ENCODE measurements around the gene TSHZ2. TPM values are rescaled to one million over a fixed set of nuclear protein-coding genes. Genes with fewer than 3 reads are reported as not detected.

The TSHZ2 gene
- total RNA-seq, 1 donor from 2014 or later: 1.6 TPM

DNA sequence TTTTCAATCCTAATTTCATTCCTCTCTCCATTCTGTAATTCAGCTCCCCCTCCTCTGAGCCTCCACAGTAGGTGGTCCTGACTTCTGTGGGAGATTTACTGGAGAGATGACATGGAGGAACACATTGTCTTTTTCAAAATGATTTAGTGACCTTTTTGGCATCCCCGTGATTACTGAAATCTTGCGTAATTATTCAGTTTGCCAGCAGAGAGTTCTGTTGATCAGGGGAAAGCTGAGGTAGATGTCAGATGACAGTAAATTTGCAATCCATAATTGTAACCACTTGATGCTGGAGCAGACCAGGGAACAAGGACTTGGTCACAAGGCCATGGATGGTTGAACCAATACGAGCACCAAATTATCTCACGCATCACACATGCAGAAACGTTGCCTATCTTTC is 302.2 kb downstream of the TSHZ2 start:
- no peaks in the 10 kb centered on the region for H3K27me3 ChIP-seq (ENCODE audit: control insufficient read depth, insufficient read depth, low read length)
- DNase-seq (ENCODE audit: low read depth) (no peak), FAIRE-seq (no peak)
- H3K36me3 ChIP-seq (ENCODE audit: control insufficient read depth, insufficient read depth, low read length): no peaks in the 10 kb centered on the region
- H3K4me3 ChIP-seq (ENCODE audit: low read depth, low read length): no peak overlapping the region
- no peak for TF ChIP-seq CTCF (IDR thresholded peaks at IDR 0.05; ENCODE audit: insufficient read depth, low read length, severe bottlenecking)

DNA sequence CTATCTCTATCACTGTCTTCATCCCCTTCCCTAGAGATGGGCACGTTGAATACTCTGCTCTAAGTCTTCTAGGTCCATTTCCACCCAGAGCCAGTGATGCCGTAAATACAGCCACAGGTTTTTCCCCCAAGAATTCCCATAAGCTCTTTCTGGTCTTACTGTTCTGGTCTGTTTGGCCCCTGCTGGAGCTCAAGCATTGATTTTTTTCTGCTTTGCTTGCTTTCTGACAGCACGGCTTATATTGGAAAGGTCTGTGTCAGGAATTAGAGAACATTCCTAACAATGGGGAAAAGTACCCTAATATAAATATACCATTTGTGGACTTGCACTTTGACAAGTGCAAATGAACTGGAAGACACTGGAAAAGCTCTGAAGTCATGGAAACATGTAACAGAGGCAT is 302.6 kb downstream of the TSHZ2 start:
- Histone ChIP-seq H3K36me3 (ENCODE audit: control insufficient read depth, insufficient read depth, low read length) (no peaks in the 10 kb centered on the region), H3K4me3 (ENCODE audit: low read depth, low read length) (no peak overlapping the region), H3K27me3 (ENCODE audit: control insufficient read depth, insufficient read depth, low read length) (no peaks in the 10 kb centered on the region)
- FAIRE-seq: no peak
- no peak for TF ChIP-seq CTCF (IDR thresholded peaks at IDR 0.05; ENCODE audit: insufficient read depth, low read length, severe bottlenecking)
- DNase-seq (ENCODE audit: low read depth): no peak

- H3K4me3 ChIP-seq (ENCODE audit: low read depth, low read length): no peak overlapping the region
- no peak for FAIRE-seq
- H3K36me3 ChIP-seq (ENCODE audit: control insufficient read depth, insufficient read depth, low read length): no peaks in the 10 kb centered on the region
- H3K27me3 ChIP-seq (ENCODE audit: control insufficient read depth, insufficient read depth, low read length): no peaks in the 10 kb centered on the region
- no peak for TF ChIP-seq CTCF (IDR thresholded peaks at IDR 0.05; ENCODE audit: insufficient read depth, low read length, severe bottlenecking)
- DNase-seq (ENCODE audit: low read depth): no peak
Observed at GRCh38 chr20:53276143-53276542, 304.0 kb downstream of the TSHZ2 start.

GRCh38 chr20:53278555-53278954 is 306.4 kb downstream of the TSHZ2 start:
- FAIRE-seq (no peak), DNase-seq (ENCODE audit: low read depth) (no peak)
- Histone ChIP-seq H3K4me3 (ENCODE audit: low read depth, low read length) (no peak overlapping the region), H3K27me3 (ENCODE audit: control insufficient read depth, insufficient read depth, low read length) (no peaks in the 10 kb centered on the region), H3K36me3 (ENCODE audit: control insufficient read depth, insufficient read depth, low read length) (no peaks in the 10 kb centered on the region)
- TF ChIP-seq CTCF (IDR thresholded peaks at IDR 0.05; ENCODE audit: insufficient read depth, low read length, severe bottlenecking): no peak

- H3K27me3 ChIP-seq (ENCODE audit: control insufficient read depth, insufficient read depth, low read length): no peaks in the 10 kb centered on the region
- no peak for FAIRE-seq
- no peak for DNase-seq (ENCODE audit: low read depth)
Observed at GRCh38 chr20:53279735-53280134, 307.6 kb downstream of the TSHZ2 start.

More at GRCh38 chr20:53279735-53280134, 307.6 kb downstream of the TSHZ2 start:
- H3K36me3 ChIP-seq (ENCODE audit: control insufficient read depth, insufficient read depth, low read length): no peaks in the 10 kb centered on the region
- no peak for TF ChIP-seq CTCF (IDR thresholded peaks at IDR 0.05; ENCODE audit: insufficient read depth, low read length, severe bottlenecking)
- no peak overlapping the region for H3K4me3 ChIP-seq (ENCODE audit: low read depth, low read length)
